ENCODE results near the gene NRG3.

The NRG3 gene

GRCh38 chr10:82890573-82890972 lies 1015.6 kb downstream of the NRG3 start:
- no peak for TF ChIP-seq CTCF (conservative IDR thresholded peaks at IDR 0.05)
- H3K27ac ChIP-seq, result no peak overlapping the region

- no peak for TF ChIP-seq CTCF (conservative IDR thresholded peaks at IDR 0.05)
Observed at GRCh38 chr10:82908096-82908495, 1033.1 kb downstream of the NRG3 start.

DNA sequence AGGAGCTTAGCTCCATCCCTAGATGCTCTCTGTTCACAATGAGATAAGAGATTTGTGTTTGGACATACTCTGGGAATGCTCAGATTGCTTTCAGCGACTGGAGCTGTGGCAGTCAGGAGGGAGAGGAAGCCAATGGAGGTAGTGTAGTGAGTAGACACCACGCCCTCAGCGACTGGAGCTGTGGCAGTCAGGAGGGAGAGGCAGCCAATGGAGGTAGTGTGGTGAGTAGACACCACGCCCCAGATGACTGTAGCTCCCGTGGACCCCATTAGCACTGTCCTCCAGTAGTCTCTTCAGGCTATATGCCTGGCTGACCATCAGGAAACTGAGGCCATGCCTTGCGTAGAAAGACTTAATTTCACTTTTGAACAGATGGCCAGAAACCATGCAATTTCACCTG lies 1033.8 kb downstream of the NRG3 start:
- no peak for TF ChIP-seq CTCF (conservative IDR thresholded peaks at IDR 0.05)
- H3K27ac ChIP-seq, result no peak overlapping the region

More at GRCh38 chr10:82908096-82908495, 1033.1 kb downstream of the NRG3 start:
- no peak overlapping the region for H3K27ac ChIP-seq

- no peak overlapping the region for H3K27ac ChIP-seq
- no peak for TF ChIP-seq CTCF (conservative IDR thresholded peaks at IDR 0.05)
Observed at GRCh38 chr10:82910301-82910700, 1035.3 kb downstream of the NRG3 start.

DNA sequence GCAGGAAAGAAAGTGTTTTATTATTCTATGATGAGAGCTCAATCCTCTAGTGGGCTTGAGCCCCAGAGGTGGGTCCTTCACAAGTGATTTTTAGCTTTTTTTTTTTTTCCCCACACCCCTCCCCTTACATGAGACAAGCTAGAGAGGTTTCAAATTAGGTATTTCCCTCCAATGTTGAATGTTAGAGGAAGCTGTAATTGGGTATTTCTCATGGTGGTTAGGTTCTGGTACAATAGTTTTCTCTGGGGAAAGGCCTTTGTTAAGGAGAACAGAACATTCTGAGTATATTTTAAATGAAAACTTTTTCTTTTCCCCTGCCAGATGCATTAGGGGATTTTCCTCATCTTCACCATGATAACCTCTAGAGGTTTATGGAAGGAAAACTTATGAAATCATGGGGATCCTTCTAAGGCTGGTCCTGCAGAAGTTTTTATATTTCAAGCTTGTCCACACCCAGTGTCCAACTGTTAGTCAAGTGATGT lies 1039.7 kb downstream of the NRG3 start:
- no peak for TF ChIP-seq CTCF (conservative IDR thresholded peaks at IDR 0.05)

DNA sequence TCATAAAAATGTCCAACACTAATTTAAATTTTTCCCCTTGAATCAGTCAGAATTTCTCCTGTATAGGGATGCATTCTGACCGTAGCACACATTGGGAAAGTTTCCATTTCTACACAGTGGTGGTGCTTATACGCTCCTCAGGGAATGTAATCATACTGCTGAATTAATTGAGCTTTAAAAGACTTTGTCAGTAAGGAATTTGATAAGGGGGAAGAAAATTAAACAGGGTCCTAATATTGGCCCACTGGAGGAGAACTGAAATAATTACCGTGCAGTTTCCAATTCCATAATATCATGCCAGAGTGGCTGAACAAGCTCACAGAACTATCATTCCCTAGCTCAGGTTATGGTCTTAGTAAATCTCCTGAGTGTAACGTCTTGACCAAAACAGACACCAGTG lies 1041.9 kb downstream of the NRG3 start:
- no peak overlapping the region for H3K27ac ChIP-seq
- TF ChIP-seq CTCF (conservative IDR thresholded peaks at IDR 0.05), result no peak

More for the DNA sequence above, 1039.7 kb downstream of the NRG3 start:
- H3K27ac ChIP-seq, result no peak overlapping the region

DNA sequence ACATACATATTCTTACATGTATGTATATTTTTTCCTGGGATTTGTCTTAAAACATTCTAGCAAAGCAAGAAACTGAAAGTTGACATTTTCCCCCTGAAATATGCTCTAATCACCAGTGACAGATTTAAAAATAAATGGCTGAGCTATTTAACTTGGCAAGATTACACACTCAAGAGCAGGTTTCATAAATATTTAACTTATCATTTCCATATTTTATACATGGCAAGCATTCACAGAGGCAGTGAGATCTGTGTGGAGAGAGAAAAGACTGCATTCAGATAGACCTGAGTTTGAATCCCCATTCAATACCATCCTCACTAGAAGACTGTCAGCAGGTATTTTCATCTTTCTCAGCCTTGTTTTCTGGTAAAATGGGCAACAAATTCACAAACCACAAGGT lies 1043.0 kb downstream of the NRG3 start:
- H3K27ac ChIP-seq, result no peak overlapping the region
- no peak for TF ChIP-seq CTCF (conservative IDR thresholded peaks at IDR 0.05)

All from VCaP (cell line).